Measurements from ENCODE around the gene ZNF552. TPM values are rescaled to one million over a fixed set of nuclear protein-coding genes. Genes with fewer than 3 reads are reported as not detected.

ZNF552 gene
- total RNA-seq, 4 donors from 2014 or later, result 1.2 to 2.3 (median 1.8) TPM

- no peaks in the 10 kb centered on the region for H3K9me3 ChIP-seq
- intact Hi-C loops (cut with DNase I; ENCODE audit: low total_unique reads) (no loop called here), in situ Hi-C loops (cut with MboI; ENCODE audit: low sequenced_read_pairs in 4 of 4) (no loop called here)
These were observed 43.3 kb downstream of the ZNF552 start for GRCh38 chr19:57771417-57771816.

GRCh38 chr19:57769345-57770131 is 45.2 kb downstream of the ZNF552 start, which contains the start of gene ZNF586:
Gene ZNF586, plus strand, starts transcription at chr19:57769676. Its CDS starts 167 bp downstream, at chr19:57769843.
- Histone ChIP-seq H3K9me3 (no peaks in the 10 kb centered on the region), H3K27ac (peak within 1 kb of the TSS; percentile 91 to 94 (median 92)), H3K36me3 (peaks cover 0 to 21% of the 10 kb centered on the region in 2 donors), H3K4me3 (peak within 1 kb of the TSS; percentile 87 to 100 (median 93)), H3K4me1 (peaks cover 17 to 36% of the 10 kb centered on the region in 2 donors), H3K27me3 (no peaks in the 10 kb centered on the region)
- TF ChIP-seq CTCF (IDR thresholded peaks at IDR 0.05 in 4 of 5, conservative IDR thresholded peaks at IDR 0.05 in 1 of 5) (no peak), POLR2A (IDR thresholded peaks at IDR 0.05) (peak; percentile 72 to 76)
- peak; percentile 89 to 91 for DNase-seq
- ATAC-seq, result peak; percentile 96 to 97
- intact Hi-C loops (cut with DNase I; ENCODE audit: low total_unique reads) (loop anchor here (1.0 kb wide), 2 partner anchors 23 to 46 kb away; partner anchors contain the start of gene ZNF776), in situ Hi-C loops (cut with MboI; ENCODE audit: low sequenced_read_pairs in 4 of 4) (no loop called here)

More at GRCh38 chr19:57771417-57771816, 43.3 kb downstream of the ZNF552 start:
- Histone ChIP-seq H3K27me3 (no peaks in the 10 kb centered on the region), H3K27ac (peak overlapping the region in 3 of 4 donors; percentile 11 to 94 (median 93)), H3K4me1 (peaks cover 17 to 41% of the 10 kb centered on the region in 2 donors), H3K4me3 (no peak overlapping the region), H3K36me3 (peaks cover 0 to 32% of the 10 kb centered on the region in 2 donors)
- no peak for DNase-seq
- TF ChIP-seq POLR2A (IDR thresholded peaks at IDR 0.05) (no peak), CTCF (IDR thresholded peaks at IDR 0.05 in 4 of 5, conservative IDR thresholded peaks at IDR 0.05 in 1 of 5) (no peak)
- no peak for ATAC-seq

GRCh38 chr19:57759096-57759495 is 55.6 kb downstream of the ZNF552 start:
- H3K27ac ChIP-seq, result no peak overlapping the region
- no peaks in the 10 kb centered on the region for H3K9me3 ChIP-seq
- no peak for DNase-seq
- TF ChIP-seq POLR2A (IDR thresholded peaks at IDR 0.05), result no peak
- no peak for TF ChIP-seq CTCF (IDR thresholded peaks at IDR 0.05 in 4 of 5, conservative IDR thresholded peaks at IDR 0.05 in 1 of 5)
- H3K27me3 ChIP-seq, result no peaks in the 10 kb centered on the region
- intact Hi-C loops (cut with DNase I; ENCODE audit: low total_unique reads), result no loop called here
- peaks cover 2 to 77% of the 10 kb centered on the region in 2 donors for H3K36me3 ChIP-seq
- ATAC-seq, result no peak
- H3K4me3 ChIP-seq, result no peak overlapping the region
- in situ Hi-C loops (cut with MboI; ENCODE audit: low sequenced_read_pairs in 4 of 4), result no loop called here
- H3K4me1 ChIP-seq, result no peaks in the 10 kb centered on the region

- H3K27me3 ChIP-seq, result no peaks in the 10 kb centered on the region
- H3K4me1 ChIP-seq, result no peaks in the 10 kb centered on the region
- H3K4me3 ChIP-seq, result no peak overlapping the region
- in situ Hi-C loops (cut with MboI; ENCODE audit: low sequenced_read_pairs in 4 of 4) (no loop called here), intact Hi-C loops (cut with DNase I; ENCODE audit: low total_unique reads) (no loop called here)
- peaks cover 5 to 77% of the 10 kb centered on the region in 2 donors for H3K36me3 ChIP-seq
- no peaks in the 10 kb centered on the region for H3K9me3 ChIP-seq
- TF ChIP-seq CTCF (IDR thresholded peaks at IDR 0.05 in 4 of 5, conservative IDR thresholded peaks at IDR 0.05 in 1 of 5) (no peak), POLR2A (IDR thresholded peaks at IDR 0.05) (no peak)
- ATAC-seq, result no peak
- DNase-seq, result no peak
- H3K27ac ChIP-seq, result no peak overlapping the region
These were observed 56.8 kb downstream of the ZNF552 start for GRCh38 chr19:57757941-57758340.

Other genes starting within 250 kb of the ZNF552 start
- gene ZNF416, start 236.0 kb downstream of the ZNF552 start, total RNA-seq, result 1 to 10 TPM in 2 of 4 donors, under 1 TPM in 2; 0.87 to 2.0 (median 1.4) TPM
- 1 to 10 TPM in 2 of 4 donors, under 1 TPM in 2; 0.71 to 2.0 (median 1.1) TPM for gene ZIK1, start 230.8 kb downstream of the ZNF552 start, total RNA-seq
- 1 to 10 TPM in 3 of 4 donors, under 1 TPM in 1; 0.86 to 4.2 (median 3.4) TPM for gene ZNF530, start 215.0 kb downstream of the ZNF552 start, total RNA-seq
- 10 to 100 TPM in 1 of 4 donors, 1 to 10 TPM in 3; 4.2 to 13.1 (median 8.0) TPM for gene ZNF134, start 200.7 kb downstream of the ZNF552 start, total RNA-seq
- gene ZNF211, start 181.7 kb downstream of the ZNF552 start, total RNA-seq, result 1 to 10 TPM; 2.9 to 5.5 (median 4.3) TPM
- gene ZSCAN4, start 146.0 kb downstream of the ZNF552 start, total RNA-seq, result not detected
- 1 to 10 TPM in 3 of 4 donors, under 1 TPM in 1; 0.95 to 5.8 (median 2.4) TPM for gene ZNF551, start 132.9 kb downstream of the ZNF552 start, total RNA-seq
- gene ZNF154, start 105.7 kb downstream of the ZNF552 start, total RNA-seq, result 1 to 10 TPM in 2 of 4 donors, under 1 TPM in 2; 0.49 to 2.8 (median 0.97) TPM
- 10 to 100 TPM in 1 of 4 donors, 1 to 10 TPM in 3; 3.9 to 10.1 (median 5.8) TPM for gene ZNF671, start 87.3 kb downstream of the ZNF552 start, total RNA-seq
- gene ZNF776, start 68.1 kb downstream of the ZNF552 start, total RNA-seq, result 1 to 10 TPM; 5.0 to 8.1 (median 8.0) TPM
- 10 to 100 TPM in 1 of 4 donors, 1 to 10 TPM in 3; 7.6 to 13.3 (median 9.2) TPM for gene ZNF586, start 45.2 kb downstream of the ZNF552 start, total RNA-seq
- gene ZNF587B, start 15.4 kb upstream of the ZNF552 start, total RNA-seq, result 1 to 10 TPM; 2.1 to 9.6 (median 6.3) TPM
- gene ZNF587, start 34.9 kb upstream of the ZNF552 start, total RNA-seq, result 1 to 10 TPM; 4.5 to 9.0 (median 5.5) TPM
- gene ZNF814, start 74.1 kb upstream of the ZNF552 start, total RNA-seq, result 10 to 100 TPM in 1 of 4 donors, 1 to 10 TPM in 3; 3.3 to 18.0 (median 4.5) TPM
- 1 to 10 TPM; 2.6 to 8.4 (median 4.6) TPM for gene ZNF417, start 101.7 kb upstream of the ZNF552 start, total RNA-seq
- gene ZNF418, start 120.5 kb upstream of the ZNF552 start, total RNA-seq, result 1 to 10 TPM in 2 of 4 donors, under 1 TPM in 2; 0.52 to 2.4 (median 0.87) TPM
- gene ZNF256, start 132.8 kb upstream of the ZNF552 start, total RNA-seq, result 1 to 10 TPM in 2 of 4 donors, under 1 TPM in 2; 0.93 to 2.6 (median 1.4) TPM
- gene C19orf18, start 159.6 kb upstream of the ZNF552 start, total RNA-seq, result not detected
- 10 to 100 TPM in 1 of 4 donors, 1 to 10 TPM in 3; 2.9 to 15.3 (median 6.6) TPM for gene ZNF606, start 187.9 kb upstream of the ZNF552 start, total RNA-seq
- not detected for gene ZSCAN1, start 219.1 kb upstream of the ZNF552 start, total RNA-seq
- under 1 TPM; 0.36 to 0.73 (median 0.53) TPM for gene ZNF135, start 244.4 kb upstream of the ZNF552 start, total RNA-seq

Data from gastrocnemius medialis (tissue), 4 donors.